Right ventricle myocardium superior (tissue), 1 donor: ENCODE data around the gene MED15. TPM values are rescaled to one million over a fixed set of nuclear protein-coding genes. Genes with fewer than 3 reads are reported as not detected.

Experiments
- ATAC-seq: fragments of 200-7000 bp; cut with Tn5 transposase; one replicate; pipeline ENCODE4 v1.9.1; 2020; ENCODE audit warnings: mild to moderate bottlenecking; ENCODE audit not compliant: poor library complexity
- DNase-seq: peaks from one replicate; pipeline ENCODE4 v3.0.0-alpha.2; 2020
- intact Hi-C: fragments of 100-400 bp; cut with DNase I; formaldehyde crosslinking; loops from one replicate; pipeline ENCODE4 v1.11.2; 2022
- total RNA-seq: library from RNA; stranded (reverse); fragmentation: NEBNext Ultra II Directional; extraction: Animal tissue kit (Norgen Biotek cat#: 25700); gene quantifications from one replicate; pipeline ENCODE4 v1.2.1, GENCODE V29; 2021
- donor health status: DM: no; HTN: yes; CAD: no; lungs with severe emphysema.

The MED15 gene
- total RNA-seq, 1 donor from 2014 or later = 36.3 TPM

GRCh38 chr22:20562607-20563465 lies 55.4 kb downstream of the MED15 start:
- DNase-seq (peak; percentile 30), ATAC-seq (no peak)
- intact Hi-C loops = no loop called here

- ATAC-seq (no peak), DNase-seq (no peak)
- intact Hi-C loops = no loop called here
These were observed 56.1 kb downstream of the MED15 start for GRCh38 chr22:20563466-20563906.

GRCh38 chr22:20563941-20564371 lies 56.5 kb downstream of the MED15 start:
- no peak for DNase-seq

GRCh38 chr22:20565079-20565734 lies 57.8 kb downstream of the MED15 start:
- intact Hi-C loops = no loop called here
- ATAC-seq (no peak), DNase-seq (peak; percentile 20)

More at GRCh38 chr22:20563941-20564371, 56.5 kb downstream of the MED15 start:
- intact Hi-C loops = no loop called here
- no peak for ATAC-seq

- no peak for ATAC-seq
- intact Hi-C loops = no loop called here
- DNase-seq = peak; percentile 15
These were observed 58.4 kb downstream of the MED15 start for GRCh38 chr22:20565761-20566160.

DNA sequence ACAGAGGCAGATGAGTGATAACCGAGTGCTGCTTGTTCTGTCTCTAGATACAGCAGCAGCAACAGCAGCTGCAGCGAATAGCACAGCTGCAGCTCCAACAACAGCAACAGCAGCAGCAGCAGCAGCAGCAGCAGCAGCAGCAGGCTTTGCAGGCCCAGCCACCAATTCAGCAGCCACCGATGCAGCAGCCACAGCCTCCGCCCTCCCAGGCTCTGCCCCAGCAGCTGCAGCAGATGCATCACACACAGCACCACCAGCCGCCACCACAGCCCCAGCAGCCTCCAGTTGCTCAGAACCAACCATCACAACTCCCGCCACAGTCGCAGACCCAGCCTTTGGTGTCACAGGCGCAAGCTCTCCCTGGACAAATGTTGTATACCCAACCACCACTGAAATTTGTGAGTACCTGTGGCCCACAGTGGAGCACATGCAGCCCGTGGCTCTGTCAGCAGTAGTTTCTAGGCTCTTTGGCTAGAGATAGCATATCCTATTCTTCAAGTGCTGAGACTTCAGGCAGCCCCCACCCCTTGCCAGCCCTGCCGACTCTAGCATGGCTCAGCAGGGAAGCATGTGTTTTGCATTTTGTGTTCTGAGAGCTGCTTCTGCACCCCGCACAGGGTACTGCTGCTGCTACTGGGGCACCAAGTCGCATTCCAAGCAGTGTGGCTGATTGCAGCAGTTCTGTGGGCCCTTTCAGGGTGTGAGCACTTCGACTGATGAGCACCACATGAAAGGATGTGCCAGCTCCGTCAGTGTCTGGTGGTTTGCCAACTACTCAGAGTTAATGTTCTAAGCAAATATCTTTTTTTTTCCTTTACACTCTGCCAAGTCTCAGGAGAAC lies 59.2 kb downstream of the MED15 start:
- intact Hi-C loops = no loop called here

GRCh38 chr22:20567371-20567847 lies 60.0 kb downstream of the MED15 start:
- intact Hi-C loops = no loop called here
- peak; percentile 30 for DNase-seq
- ATAC-seq = no peak

More for the DNA sequence above, 59.2 kb downstream of the MED15 start:
- peak; percentile 55 for DNase-seq
- ATAC-seq = no peak

DNA sequence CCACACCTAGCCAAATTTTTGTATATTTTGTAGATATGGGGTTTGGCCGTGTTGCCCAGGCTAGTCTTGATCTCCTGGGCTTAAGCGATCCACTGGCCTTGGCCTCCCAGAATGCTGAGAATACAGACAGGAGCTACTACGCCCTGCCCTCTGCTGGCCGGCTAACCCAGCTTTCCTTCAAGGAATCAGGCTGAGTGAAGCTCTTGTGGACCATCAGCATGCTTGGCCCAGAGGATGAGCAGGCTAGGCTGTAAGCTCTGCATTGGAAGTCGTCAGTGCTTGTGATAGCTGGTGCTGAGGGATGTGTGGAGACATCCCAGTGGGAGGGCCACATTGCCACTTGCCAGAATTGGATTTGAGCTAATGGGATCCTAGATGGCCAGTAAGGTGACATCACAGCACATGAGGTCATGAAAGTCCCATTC lies 60.6 kb downstream of the MED15 start:
- intact Hi-C loops = no loop called here
- DNase-seq = peak; percentile 52
- no peak for ATAC-seq

- intact Hi-C loops = no loop called here
- ATAC-seq = no peak
- peak; percentile 28 for DNase-seq
These were observed 61.2 kb downstream of the MED15 start for GRCh38 chr22:20568502-20569058.

GRCh38 chr22:20569059-20570058 lies 61.9 kb downstream of the MED15 start:
- intact Hi-C loops = no loop called here
- DNase-seq = peak; percentile 84
- peak; percentile 69 for ATAC-seq

DNA sequence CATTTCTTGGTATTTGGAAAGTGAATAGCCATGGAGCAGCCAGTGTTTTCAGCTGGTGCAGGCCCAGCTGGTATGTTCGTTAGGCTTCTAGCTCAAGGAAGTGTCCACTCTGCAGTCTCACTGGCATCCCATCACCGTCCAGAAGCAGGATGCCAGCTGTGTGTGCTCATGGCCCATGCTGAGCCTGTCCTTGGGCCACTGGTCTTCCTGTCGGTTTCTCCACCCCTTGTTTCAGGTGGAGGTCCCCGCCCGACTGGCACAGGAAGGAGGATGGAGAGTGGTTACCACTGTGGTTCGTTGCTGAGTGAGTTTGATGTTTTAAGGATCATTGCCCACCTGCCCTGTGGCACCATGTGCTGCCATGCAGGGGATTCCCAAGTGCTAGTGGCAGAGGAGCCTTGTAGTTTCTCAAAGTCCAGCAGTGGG lies 63.7 kb downstream of the MED15 start:
- ATAC-seq (no peak), DNase-seq (peak; percentile 13)
- intact Hi-C loops = no loop called here

DNA sequence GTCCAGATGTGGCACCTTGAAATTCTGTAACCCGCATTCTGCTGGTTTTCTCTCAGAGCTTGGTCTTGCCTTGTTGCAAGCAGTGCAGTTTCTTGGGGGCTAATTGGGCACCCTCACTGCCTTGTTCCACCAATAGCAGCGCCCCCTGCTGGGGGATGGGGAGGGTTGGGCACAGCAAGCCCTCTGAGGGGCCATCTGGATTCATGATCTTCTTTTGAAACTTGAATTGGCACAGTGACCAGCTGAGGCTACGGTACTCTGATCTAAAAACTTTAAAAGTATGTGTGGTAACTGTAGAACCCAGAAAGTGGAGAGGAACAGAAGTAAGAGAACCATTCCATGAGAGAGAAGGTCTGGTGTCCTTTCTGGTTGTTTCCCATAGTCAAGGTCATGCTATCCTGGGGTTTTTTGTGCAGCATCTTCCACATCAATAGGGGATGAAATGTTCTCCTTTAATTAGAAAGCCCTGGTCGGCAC lies 64.2 kb downstream of the MED15 start:
- DNase-seq = peak; percentile 64
- ATAC-seq = no peak
- intact Hi-C loops = no loop called here

DNA sequence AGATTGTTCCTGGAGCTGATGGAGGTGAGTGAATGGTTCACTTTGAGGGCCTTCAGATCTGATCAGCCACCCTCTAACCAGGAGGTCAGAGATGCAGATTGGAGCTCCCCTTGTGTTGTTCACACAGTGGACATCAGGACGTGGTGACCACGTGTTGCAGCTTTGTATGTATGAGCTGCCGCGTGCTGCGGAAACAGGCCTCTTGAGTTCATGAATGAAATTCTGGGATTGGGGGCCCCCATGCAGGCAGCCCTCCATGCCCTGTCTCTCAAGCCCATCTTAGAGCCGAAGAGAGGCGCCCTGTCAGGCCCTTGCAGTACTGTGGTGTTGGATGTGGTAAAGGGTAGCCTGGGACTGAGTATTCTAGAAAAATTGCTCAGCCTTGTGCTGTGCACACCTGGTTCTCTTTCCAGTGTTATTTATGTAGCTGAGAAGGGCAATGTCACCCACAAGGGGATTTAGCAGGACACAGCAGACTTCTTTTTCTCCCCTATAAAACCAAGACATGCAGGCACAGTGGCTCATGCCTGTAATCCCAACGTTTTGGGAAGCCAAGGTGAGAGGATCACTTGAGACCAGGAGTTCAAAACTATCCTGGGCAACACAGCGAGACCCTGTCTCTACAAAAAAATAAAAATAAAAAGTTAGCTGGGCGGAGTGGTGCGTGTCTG lies 64.9 kb downstream of the MED15 start:
- intact Hi-C loops = no loop called here
- ATAC-seq (no peak), DNase-seq (no peak)

- intact Hi-C loops = no loop called here
These were observed 65.9 kb downstream of the MED15 start for GRCh38 chr22:20573176-20573832.

DNA sequence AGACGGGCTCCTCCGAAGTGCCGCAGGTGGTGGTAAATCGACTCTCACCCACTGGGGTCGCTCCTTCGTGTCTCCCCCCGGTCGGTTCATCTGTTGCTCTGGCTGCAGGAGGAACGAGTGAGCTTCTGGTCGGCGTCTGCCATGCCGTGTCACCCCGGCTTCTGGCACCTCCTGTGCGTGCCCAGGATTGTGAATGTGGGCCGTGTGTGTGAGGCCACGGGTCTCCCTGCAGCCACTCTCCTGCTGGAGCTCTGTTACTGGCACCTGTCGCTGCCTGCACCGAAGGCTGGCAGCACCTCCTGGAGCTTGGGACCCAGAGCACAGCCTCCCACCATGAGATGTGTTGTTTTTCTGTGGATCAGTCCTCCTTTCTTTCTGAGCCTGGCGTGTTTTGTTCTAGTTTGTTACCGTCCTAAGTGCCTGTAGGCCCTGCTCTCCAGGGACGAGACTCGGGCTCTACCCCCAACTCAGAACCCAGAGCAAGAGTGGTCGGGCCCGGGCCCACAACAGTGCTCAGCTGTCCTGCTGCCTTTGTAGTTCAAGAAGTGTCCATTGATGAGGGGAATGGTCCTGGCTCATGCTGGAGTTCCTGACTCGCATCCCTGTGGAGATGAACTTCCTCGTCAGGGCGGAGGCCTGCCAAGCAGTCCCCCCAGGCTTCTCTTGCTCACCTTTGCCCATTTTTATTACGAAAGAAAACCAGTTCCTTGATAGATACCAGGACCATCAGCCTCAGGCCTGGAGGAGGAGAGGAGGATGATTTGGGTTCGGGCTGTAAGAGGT lies 66.6 kb downstream of the MED15 start:
- ATAC-seq (no peak), DNase-seq (no peak)
- intact Hi-C loops = no loop called here

More at GRCh38 chr22:20573176-20573832, 65.9 kb downstream of the MED15 start:
- ATAC-seq (no peak), DNase-seq (no peak)
